Measurements from ENCODE around the gene FCRL5.

Gene FCRL5

DNA sequence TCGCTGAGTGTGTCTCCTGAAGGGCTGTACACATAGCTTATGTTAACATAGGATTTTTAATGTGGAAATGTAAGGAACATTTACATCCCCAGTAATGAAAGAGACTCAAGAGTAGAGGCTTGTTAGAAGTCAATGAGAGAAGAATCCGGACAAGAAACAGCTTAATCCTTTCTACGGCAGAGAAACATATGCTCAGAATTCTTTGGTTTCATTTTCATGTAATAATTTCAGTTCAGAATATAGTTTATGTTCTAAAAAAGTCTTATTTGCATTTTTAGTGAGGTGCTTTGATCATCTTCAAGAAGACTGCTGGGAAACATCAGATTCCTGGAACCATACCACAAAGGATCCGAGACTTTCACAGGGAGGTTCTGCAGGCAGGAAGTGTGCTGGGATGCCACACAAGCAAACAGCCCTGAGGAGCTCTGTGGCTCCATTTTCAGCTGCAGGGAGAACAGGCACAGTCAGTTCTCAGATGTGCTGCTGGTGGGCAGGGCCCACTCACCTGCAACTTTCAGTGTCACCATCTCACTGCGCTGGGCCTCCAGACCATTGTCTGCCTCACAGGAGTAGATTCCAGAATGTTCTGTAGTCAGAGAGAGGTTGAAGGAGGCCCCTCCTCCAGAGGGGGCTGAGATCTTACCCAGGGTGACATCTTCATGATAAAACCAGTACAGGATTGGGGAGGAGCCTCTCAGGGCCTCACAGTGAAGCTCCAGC is 28.4 kb downstream of the FCRL5 start:
- DNase-seq (ENCODE audit: low read depth in 2 of 2) = no peak

DNA sequence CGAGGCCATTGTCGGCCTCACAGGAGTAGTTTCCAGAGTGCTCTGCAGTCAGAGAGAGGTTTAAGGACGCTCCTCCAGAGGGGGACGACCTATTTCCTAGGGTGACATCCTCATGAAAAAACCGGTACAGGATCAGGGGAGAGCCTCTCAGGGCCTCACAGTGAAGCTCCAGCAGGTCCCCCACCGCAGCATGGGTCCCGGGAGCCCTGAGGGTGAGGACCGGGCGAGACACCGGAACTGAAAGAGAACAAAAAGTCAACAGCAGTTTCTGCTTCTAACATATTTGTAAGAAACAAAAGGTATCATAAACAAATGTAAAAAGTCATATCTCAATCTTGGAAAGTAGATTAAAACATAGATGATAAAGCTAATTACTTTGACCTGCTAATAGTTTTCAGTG is 31.3 kb downstream of the FCRL5 start:
- DNase-seq (ENCODE audit: low read depth in 2 of 2) = no peak

DNA sequence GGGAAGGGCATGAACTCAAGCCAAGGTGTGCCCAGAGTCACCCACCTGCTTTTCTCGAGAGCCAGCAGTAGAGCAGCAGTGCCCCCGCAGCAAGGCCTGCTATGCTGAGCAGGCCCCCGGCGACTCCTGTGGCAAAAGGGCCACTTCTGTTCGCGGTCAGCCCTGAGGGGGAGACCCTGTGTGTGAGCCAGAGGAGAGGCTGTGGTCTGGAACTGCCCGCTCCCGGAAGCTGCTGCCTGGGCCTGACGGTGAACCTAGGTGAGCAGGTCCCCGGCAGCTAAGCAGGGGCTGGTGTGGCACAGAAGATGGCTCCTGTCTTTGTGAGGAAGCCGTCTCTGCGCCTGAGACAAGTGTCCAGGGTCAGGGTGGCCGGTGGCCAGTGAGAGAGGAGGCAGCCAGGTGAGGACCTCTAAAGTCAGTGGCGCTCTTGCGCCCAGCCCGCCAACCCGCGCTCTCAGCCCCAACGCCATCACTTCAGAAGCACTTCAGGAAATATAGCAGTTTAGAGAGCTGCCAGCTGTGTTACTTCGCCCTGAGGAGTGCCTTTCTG is 31.9 kb downstream of the FCRL5 start:
- DNase-seq (ENCODE audit: low read depth in 2 of 2) = no peak

DNA sequence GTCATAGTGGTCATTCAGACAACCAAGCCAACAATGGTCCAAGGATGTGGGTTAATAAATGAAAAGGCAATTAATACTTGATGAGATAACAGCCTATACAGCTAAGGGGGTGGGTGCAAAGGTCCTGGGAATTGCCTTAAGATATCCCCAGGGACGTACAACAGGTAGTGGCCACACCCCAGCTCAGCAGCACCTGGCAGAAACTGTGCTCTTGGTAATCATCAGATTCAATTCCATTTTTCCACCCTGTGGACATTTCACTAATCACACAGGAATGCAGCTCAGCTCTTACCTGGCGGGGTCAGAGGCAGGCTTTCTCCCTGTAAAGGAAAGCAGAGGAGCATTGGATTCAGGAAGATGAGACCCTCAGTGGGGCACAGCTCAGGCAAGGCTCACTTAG is 32.9 kb downstream of the FCRL5 start:
- no peak for DNase-seq (ENCODE audit: low read depth in 2 of 2)

DNA sequence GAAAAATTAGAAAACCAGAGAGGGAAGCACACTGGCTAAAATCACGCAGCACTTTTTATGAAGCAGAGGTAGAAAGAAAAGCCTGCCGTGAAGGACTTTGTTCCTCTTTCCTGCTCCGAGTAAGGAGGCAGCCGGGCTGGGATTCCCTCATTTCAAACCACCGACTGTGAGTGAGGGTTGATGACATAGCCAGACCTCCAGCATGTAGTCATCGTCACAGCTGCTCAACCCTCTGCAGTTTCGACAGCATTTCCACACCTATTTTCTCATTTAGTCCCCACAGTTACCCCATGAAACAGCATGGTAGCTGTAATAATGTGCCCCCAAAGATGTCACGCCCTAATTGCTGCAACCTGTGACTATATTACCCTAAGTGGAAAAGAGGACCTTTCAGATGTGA is 35.3 kb downstream of the FCRL5 start:
- no peak for DNase-seq (ENCODE audit: low read depth in 2 of 2)

DNA sequence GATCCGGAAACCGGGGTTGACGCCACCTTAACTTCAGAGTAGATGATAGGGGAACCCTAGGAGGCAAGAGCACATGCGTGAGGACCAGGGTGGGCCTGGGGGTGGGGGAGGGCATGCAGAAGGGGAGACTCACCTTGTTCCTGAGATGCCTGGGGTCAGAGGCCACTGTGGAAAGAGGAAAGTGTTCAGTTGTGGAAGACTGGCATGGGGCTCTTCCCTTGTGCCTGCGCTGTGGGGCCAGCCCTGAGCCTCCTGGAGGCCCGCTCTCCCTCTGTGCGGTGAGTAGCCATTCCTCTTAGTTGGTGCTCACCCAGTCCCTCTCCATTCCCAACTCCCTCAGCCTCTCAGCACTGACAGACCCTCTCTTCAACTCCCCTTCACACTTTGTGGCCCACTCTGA is 36.6 kb downstream of the FCRL5 start:
- DNase-seq (ENCODE audit: low read depth in 2 of 2) = no peak

DNA sequence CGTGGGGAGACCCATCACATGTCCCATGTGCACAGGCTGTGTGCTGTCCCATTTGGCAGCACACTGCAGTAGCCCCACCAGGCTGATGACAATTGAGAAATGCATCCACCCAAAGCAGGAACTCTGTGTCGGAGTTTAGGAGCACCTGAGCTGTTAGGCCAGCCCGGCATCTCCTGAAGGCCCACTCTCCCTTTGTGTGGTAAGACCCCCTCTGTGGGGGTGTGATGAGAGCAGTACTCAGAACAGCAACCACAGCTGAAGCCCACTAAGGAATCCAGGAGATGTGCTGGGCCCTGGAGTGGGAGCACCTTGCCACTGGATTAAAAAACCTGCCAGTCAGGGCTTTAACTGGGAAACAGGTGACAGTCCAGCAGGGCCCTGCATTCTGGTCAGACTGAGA is 37.2 kb downstream of the FCRL5 start:
- DNase-seq (ENCODE audit: low read depth in 2 of 2) = no peak

DNA sequence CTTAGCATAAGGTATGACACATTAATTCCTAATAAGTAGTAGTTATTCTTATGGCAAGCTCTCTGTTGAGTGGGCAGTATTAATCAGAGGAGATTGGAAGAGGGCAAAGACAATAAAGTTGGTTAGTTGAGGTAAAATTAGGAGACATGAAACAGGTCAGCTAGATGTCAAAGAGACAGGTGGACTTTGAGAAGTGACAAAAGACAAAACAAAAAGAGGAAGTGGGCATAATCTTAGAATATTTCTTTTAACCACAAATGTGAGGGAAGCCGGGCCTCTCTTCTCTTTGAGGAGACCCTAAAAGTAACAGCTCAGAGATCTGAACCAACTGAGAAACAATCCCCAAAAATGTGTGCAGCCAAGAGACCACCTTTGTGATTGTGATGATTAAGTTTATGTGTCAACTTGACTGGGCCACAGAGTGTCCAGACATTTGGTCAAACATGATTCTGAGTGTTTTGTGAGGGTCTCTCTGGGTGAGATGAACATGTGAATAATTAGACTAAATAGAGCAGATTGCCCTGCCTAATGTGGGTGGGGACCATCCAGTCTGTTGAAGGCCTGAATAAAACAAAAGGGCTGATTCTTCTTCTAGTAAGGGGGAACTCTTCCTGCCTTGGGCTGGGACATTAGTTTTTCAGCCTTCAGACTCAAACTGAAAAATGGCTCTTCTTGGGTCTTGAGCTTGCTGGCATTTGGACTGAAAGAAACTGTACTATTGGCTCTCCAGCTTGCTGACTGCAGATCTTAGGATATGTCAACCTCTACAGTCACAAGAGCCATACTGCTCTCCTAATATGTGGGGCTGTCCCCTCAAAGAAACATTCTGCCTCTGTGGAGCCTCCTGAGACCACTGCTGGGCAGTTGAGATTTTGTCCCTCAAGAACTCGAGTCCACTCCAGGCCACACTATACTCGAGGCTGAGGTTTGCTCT is 40.0 kb downstream of the FCRL5 start:
- DNase-seq (ENCODE audit: low read depth in 2 of 2) = no peak

DNA sequence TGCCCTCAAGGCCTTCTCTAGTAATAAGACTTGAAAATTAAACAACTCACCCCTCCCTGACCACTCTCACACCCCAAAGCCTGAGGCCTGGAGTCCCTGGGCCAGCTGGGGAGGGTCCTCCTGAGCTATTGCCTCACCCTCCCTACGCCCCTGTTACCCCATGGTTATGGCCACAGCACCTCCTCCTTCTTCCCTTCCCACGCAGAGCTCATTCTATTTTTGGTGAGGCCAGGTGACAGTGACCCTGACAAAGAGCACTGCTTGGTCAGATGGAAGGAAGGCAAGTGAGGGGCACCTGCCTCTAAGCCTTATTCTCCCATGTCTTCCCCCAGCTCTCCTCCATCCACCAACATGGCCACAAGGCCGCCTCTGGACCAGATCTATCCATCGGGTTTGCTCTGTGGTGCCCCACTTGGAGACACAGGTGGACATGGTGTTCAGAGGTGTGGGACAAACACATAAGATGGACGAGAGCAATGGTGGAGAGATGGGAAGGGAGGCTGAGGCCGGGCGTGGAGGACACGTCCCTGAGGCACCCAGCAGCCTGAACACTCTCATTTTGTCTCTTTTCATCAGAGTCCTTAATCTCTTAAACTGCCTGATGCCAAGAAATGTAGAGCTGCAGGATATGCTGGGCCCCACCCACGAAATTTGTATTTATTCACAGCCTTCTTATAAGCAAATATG is 42.6 kb downstream of the FCRL5 start:
- no peak for DNase-seq (ENCODE audit: low read depth in 2 of 2)

DNA sequence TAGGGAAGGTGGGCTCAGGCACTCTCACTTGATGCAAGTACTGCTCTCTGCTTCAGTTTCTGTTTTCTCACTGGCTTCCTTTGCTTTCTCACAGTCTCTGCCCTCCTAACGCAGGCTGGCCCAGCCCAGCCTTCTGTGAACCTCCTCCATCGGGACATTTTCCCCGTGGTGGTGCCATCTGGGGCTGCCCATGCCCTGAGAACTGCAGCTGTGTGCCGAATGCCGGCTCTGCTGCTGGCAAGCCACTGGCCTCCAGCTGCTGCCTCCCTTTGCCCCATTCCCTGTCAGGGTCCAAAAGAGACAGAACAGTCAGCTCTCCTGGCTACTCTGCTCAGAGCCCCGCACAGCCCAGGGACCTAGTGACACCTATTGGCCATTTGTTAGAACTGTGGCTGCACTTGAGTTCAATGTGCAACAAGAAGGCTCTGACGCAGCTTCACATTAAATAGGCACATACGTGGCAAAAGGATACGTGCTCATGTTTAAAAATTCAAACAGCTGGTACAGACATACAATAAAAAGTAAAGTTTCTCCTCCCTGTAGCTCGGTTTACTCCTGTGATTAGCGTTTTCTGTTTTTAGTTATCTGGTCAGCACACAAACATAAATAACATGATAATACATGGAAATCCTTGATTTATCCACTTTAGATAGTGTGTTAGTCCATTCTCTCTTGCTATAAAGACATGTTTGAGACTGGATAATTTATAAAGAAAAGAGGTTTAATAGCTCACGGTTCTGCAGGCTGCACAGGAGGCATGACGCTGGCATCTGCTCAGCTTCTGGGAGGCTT is 46.6 kb downstream of the FCRL5 start:
- peak in 1 of 2 experiments; percentile 10 for DNase-seq (ENCODE audit: low read depth in 2 of 2)

DNA sequence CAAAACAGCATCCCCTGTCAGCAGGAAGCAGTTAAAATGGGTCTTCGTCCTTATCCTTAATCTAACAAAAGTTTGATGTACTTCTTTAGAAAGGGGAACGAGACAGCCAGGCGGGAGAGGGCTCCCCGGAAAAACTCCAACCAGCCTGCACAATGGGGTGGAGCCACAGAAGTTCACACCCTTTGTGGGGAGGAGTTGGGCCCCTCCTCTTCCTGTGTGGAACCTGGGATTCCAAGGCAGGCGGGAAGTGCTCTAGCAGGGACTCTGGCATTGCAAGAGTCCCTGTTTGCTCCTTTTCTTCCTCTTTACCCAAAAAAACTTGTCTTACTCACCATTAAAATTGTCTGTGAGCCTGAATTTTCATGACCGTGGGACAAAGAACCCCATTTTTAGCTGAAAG is 47.7 kb downstream of the FCRL5 start:
- DNase-seq (ENCODE audit: low read depth in 2 of 2) = no peak

DNA sequence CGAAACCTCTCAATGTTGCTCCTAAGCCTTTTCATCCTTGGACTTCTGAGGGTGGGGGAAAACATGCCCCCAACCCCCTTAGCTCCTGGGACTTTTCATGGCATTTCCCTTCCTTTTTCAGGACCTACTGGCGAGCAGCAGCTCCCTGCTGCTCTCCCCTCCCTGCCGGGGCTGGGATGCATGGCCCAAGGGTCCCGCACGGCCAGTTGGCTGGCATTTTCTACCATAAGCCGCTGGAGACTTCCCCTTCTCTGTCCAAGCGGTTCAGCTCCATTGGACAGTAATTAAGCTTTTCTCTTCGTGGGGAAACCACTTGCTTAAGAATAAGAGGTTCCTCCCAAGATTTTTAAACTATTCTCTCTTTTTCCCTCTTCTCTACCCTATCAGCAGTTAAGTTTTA is 52.8 kb downstream of the FCRL5 start:
- DNase-seq (ENCODE audit: low read depth in 2 of 2) = no peak

DNA sequence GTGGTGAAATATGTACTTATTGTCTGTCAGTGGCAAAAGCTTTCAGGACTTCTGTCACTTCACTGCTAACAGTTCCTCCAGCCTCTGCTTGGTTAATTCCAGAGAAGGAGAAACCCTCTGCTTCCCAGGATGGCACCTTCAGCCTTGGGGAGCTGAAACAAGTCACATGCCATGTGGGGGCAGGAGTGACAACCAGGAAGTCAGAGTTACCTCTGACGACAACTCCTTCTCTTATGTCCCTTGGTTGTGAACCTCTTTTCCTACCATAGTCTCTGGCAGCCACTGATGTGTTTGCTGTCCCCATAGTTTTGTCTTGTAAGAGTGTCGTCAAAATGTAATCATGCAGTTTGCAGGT is 53.6 kb downstream of the FCRL5 start:
- DNase-seq (ENCODE audit: low read depth in 2 of 2) = no peak

DNA sequence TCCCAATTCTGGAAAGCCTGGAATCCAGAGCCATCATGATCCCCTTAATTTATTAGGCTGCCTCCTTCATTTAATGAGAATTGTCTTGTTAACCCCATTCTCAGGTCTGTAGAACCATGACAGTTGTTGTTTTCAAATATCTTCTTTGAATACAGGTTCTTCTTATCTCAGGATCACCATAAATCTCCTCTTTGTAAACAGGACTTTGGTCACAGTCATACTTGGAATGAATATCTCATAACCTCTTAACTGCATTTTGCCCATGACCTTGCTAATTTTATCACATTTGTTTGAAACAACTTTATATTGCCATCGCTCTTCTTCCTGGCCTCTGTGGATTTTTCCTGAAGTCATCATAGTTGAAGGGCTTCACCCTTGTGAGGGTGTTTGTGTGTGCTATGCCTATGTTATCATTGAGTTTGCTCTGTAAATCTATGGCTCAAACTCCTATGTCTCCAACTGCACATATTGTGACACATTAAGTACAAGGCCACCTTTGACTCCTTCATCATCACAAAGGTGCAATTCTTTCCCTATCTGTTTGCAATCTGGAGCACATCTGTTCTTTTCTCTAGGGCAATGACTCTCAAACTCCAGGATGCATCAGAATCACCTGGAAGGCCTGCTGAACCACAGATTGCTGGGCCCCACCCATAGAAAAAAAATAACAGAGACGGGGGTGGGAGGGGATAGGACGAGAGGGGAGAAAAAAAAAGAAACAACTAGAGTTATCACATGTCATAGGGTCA is 54.2 kb downstream of the FCRL5 start:
- no peak for DNase-seq (ENCODE audit: low read depth in 2 of 2)

DNA sequence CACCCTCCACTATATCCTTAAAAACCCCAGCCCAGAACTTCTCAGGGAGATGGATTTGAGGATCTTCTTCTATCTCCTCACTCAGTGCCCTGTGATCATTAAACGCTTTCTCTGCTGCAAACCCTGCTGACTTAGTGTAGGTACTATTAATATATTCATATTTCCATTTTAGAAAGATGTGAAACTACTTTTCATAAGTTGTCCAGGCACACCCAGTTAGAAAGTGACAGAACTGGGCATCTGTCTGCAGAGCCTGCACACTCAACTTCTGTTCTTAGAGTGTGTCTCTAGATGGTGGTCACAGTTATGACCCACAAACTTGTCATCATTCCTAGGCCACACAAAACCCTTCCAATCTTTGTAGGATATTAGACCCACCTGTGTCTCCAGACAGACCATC is 55.0 kb downstream of the FCRL5 start:
- DNase-seq (ENCODE audit: low read depth in 2 of 2) = no peak

DNA sequence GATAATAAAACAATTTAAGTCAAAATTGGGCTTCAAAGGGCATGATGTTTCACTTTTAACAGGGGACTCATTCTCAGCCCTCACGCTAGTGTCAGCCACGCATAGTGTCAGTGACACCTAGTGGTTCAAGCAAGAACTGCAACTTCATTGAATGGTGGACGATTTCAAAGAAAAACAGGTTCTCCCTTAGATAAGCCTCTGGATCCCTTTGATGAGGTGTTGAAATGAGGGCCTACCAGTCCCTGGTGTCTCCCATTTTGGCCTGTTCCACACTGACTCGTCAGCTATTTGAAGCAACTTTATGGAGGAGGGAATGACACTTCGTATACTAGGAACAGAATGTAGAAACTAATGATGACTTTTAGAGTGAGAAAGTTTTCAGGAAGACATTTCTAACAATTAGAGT is 56.2 kb downstream of the FCRL5 start:
- DNase-seq (ENCODE audit: low read depth in 2 of 2) = no peak

DNA sequence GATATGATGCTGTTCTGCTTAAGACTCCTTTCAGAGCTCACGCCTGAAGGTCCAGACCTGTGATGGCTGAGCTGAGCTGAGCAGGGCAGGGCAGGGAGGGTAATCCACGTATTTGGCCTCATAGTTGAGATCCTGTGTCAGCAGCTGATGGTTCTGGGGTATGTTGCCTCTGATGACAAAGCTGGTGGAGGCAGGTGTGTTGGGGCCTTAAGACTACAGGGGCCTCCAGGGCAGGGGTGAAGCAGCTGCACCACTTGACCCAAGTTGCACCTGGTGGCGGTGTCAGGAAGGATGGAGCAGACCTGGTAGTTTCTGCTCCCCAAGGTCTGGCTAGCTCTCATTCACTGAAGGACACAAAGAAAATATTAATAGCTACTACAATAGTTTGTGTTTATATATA is 57.0 kb downstream of the FCRL5 start:
- no peak for DNase-seq (ENCODE audit: low read depth in 2 of 2)

DNA sequence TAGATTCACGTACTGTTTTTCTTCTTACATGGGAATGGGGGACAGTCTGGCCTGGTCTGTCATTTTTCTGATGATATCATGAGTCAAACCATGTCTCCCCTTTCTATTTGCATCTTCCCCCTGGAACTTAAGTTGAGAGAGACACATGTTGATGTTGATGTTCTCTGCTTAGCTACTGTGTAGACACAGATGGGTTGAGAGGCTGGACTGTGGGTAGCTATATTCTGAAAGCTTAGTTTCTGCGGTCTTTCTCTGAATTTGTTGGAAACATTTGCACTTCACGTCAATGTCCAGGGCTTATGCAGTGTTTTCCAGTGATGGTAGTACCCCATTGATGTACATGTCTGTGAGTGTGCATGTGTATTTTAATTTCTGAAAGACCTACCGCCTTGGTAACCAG is 58.2 kb downstream of the FCRL5 start:
- no peak for DNase-seq (ENCODE audit: low read depth in 2 of 2)

DNA sequence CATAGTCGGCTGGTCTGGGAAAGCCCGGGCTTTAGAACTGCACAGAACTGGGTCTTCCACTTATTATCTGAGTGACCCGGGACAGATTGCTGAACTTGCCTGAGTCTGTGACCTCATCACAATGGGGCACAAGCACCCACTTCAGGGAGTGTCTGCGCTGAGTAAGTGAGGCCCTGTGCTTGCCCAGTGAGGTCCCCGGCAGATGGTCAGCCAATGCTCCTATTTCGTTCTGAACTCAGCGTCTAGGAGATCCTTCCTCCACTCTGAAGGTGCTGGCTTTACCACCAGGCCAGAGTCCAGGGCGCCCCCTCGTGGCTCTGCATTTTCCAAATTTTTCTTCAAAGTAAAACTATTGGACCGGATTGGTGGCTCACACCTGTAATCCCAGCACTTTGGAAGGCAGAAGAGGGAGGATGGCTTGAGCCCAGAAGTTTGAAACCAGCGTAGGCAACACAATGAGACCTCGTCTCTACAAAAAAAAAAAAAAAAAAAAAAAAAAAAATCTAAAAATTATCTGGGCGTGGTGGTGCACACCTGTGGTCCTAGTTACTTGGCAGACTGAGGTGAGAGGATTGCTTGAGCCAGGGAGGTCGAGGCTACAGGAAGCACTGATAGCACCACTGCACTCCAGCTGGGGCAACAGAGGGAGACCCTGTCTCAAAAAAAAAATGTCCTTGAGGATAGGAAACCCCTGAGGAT is 61.7 kb downstream of the FCRL5 start:
- DNase-seq (ENCODE audit: low read depth in 2 of 2) = peak in 1 of 2 experiments; percentile 9

DNA sequence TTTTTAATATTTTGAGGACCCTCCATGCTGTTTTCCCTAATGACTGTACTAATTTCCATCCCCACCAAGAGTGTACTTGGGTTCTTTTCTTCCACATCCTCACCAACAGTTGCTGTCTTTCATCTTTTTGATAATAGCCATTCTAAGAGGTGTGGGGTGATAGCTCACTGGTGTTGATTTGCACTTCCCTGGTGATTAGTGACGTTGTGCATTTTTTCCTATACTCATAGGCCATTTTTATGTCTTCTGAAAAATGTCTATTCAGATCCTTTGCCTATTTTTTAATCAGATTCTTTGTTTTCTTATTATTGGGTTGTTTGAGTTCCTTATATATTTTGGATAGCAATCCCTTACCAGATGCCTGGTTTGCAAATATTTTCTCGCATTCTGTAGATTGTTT is 64.2 kb downstream of the FCRL5 start:
- no peak for DNase-seq (ENCODE audit: low read depth in 2 of 2)
